NT2/D1 (cell line): ENCODE measurements around the gene REPS2.

ENCODE experiments used
- SUZ12 ChIP-seq: IDR thresholded peaks from 2 replicates; pipeline ENCODE4 v1.6.1; 2011; ENCODE audit not compliant: insufficient read length, insufficient read depth; ENCODE audit errors: extremely low read depth
- ZNF274 ChIP-seq: IDR thresholded peaks from 2 replicates; pipeline ENCODE4 v1.6.1; 2011; ENCODE audit warnings: mild to moderate bottlenecking, low read depth, low read length

- TF ChIP-seq ZNF274 (no peak), SUZ12 (no peak)
These were observed 106.3 kb downstream of the REPS2 start for GRCh38 chrX:17052793-17053192.
